Endodermal cell (in vitro differentiated cells): ENCODE results near the gene MKRN2. TPM values are rescaled to one million over a fixed set of nuclear protein-coding genes. Genes with fewer than 3 reads are reported as not detected.

ENCODE experiments used
- DNase-seq: peaks from one replicate; pipeline ENCODE4 v3.0.0-alpha.2; 2017
- H3K27ac ChIP-seq: 2 replicates; pipeline ENCODE4 v1.5.1; 2013; ENCODE audit warnings: mild to moderate bottlenecking, low read depth, low read length, moderate library complexity
- H3K27me3 ChIP-seq: 2 replicates; pipeline ENCODE4 v1.6.1; 2013; ENCODE audit warnings: mild to moderate bottlenecking, low read length, moderate library complexity; ENCODE audit not compliant: insufficient read depth, control insufficient read depth, poor library complexity, severe bottlenecking
- H3K36me3 ChIP-seq: 2 replicates; pipeline ENCODE4 v1.7.0; 2013; ENCODE audit warnings: mild to moderate bottlenecking, low read length, moderate library complexity; ENCODE audit not compliant: control insufficient read depth, insufficient read depth
- H3K4me1 ChIP-seq: one replicate; pipeline ENCODE4 v1.7.0; 2013; ENCODE audit warnings: low read length; ENCODE audit not compliant: control insufficient read depth, insufficient read depth
- H3K4me3 ChIP-seq: 2 replicates; pipeline ENCODE4 v1.5.1; 2013; ENCODE audit warnings: mild to moderate bottlenecking, low read length, moderate library complexity
- H3K9ac ChIP-seq: 2 replicates; pipeline ENCODE4 v1.6.1; 2013; ENCODE audit warnings: mild to moderate bottlenecking, low read length, moderate library complexity; ENCODE audit not compliant: poor library complexity, severe bottlenecking; ENCODE audit errors: extremely low read depth
- H3K9me3 ChIP-seq: 2 replicates; pipeline ENCODE4 v1.6.1; 2013; ENCODE audit warnings: mild to moderate bottlenecking, low read length, moderate library complexity; ENCODE audit not compliant: control insufficient read depth
- H3K27ac Mint-ChIP-seq: 2 replicates; pipeline ENCODE4 v1.8.0; 2020; ENCODE audit warnings: mixed read lengths
- H3K27me3 Mint-ChIP-seq: 2 replicates; pipeline ENCODE4 v1.8.0; 2021; ENCODE audit warnings: mild to moderate bottlenecking, mixed read lengths; ENCODE audit not compliant: insufficient read depth
- H3K36me3 Mint-ChIP-seq: 2 replicates; pipeline ENCODE4 v1.8.0; 2020; ENCODE audit warnings: low read depth, mixed read lengths
- H3K4me1 Mint-ChIP-seq: 2 replicates; pipeline ENCODE4 v1.8.0; 2020; ENCODE audit warnings: mixed read lengths
- H3K4me3 Mint-ChIP-seq: 2 replicates; pipeline ENCODE4 v1.8.0; 2020; ENCODE audit warnings: mild to moderate bottlenecking, moderate library complexity, mixed read lengths
- H3K9me3 Mint-ChIP-seq: 2 replicates; pipeline ENCODE4 v1.8.0; 2020; ENCODE audit warnings: mild to moderate bottlenecking, mixed read lengths
- CTCF ChIP-seq: fragments of 200-600 bp; sonication (generic); conservative IDR thresholded peaks from 2 replicates; pipeline ENCODE4 v1.5.0; 2021; ENCODE audit warnings: antibody characterized with exemption, mild to moderate bottlenecking
- WGBS, 2 experiments: methylation state at CpG; one replicate each; pipeline versions ENCODE4 v1.1.5 to v1.1.7; 2013; ENCODE audit warnings: missing lambda C conversion rate in 2 of 2, mixed read lengths in 1 of 2; ENCODE audit not compliant: insufficient coverage in 1 of 2, insufficient read length in 1 of 2; 5-methylcytosine and 5-hydroxymethylcytosine counted together
- total RNA-seq, 2 donors: library from RNA; stranded (reverse); fragmentation: NEBNext Ultra II Directional in 1 of 2; extraction: Animal tissue kit (Norgen Biotek cat#: 25700) in 1 of 2; gene quantifications; 2 replicates in 1 of 2; 3 replicates in 1 of 2; pipeline ENCODE4 v1.2.1, GENCODE V29; 2021

MKRN2 gene
- total RNA-seq, 2 donors from 2014 or later: 18.8 to 23.3 TPM

- peak overlapping the region; percentile 41 for H3K4me3 Mint-ChIP-seq
- WGBS, 2 experiments: 80 to 85% methylated on average over 6 to 11 of the region's 11 CpGs
- H3K9me3 Mint-ChIP-seq: no peaks in the 10 kb centered on the region
- Histone ChIP-seq H3K9ac (peak overlapping the region; percentile 28), H3K4me1 (peaks cover 9% of the 10 kb centered on the region), H3K9me3 (no peaks in the 10 kb centered on the region), H3K36me3 (no peaks in the 10 kb centered on the region), H3K27me3 (peaks cover under 1% of the 10 kb centered on the region), H3K27ac (no peak overlapping the region), H3K4me3 (peak overlapping the region; percentile 45)
- peak overlapping the region; percentile 79 for H3K27ac Mint-ChIP-seq
- TF ChIP-seq CTCF: no peak
- DNase-seq: no peak
- H3K27me3 Mint-ChIP-seq: no peaks in the 10 kb centered on the region
- H3K36me3 Mint-ChIP-seq: no peaks in the 10 kb centered on the region
- peaks cover 20% of the 10 kb centered on the region for H3K4me1 Mint-ChIP-seq
Measured at GRCh38 chr3:12544652-12545472, 12.0 kb upstream of the MKRN2 start.

- 60 to 73% methylated on average over 1 to 4 of the region's 4 CpGs for WGBS, 2 experiments
- H3K27me3 Mint-ChIP-seq: peaks cover 4% of the 10 kb centered on the region
- H3K27ac Mint-ChIP-seq: peak within 1 kb of the TSS; percentile 79
- H3K36me3 ChIP-seq: no peaks in the 10 kb centered on the region
- no peaks in the 10 kb centered on the region for H3K9me3 ChIP-seq
- peak; percentile 75 for DNase-seq
- H3K4me3 ChIP-seq: peak within 1 kb of the TSS; percentile 45
- no peak for TF ChIP-seq CTCF
- no peaks in the 10 kb centered on the region for H3K36me3 Mint-ChIP-seq
- H3K4me1 Mint-ChIP-seq: peaks cover 20% of the 10 kb centered on the region
- H3K27ac ChIP-seq: no peak within 1 kb of the TSS
- peak within 1 kb of the TSS; percentile 28 for H3K9ac ChIP-seq
- peaks cover 9% of the 10 kb centered on the region for H3K4me1 ChIP-seq
- peaks cover 6% of the 10 kb centered on the region for H3K27me3 ChIP-seq
- H3K9me3 Mint-ChIP-seq: no peaks in the 10 kb centered on the region
- H3K4me3 Mint-ChIP-seq: peak within 1 kb of the TSS; percentile 41
Measured at GRCh38 chr3:12545473-12545791, 11.5 kb upstream of the MKRN2 start, which contains the start of gene MKRN2OS. Gene MKRN2OS, minus strand, starts transcription at chr3:12545499. Its CDS starts 35 bp downstream, at chr3:12545464.

GRCh38 chr3:12549971-12550760 is 6.7 kb upstream of the MKRN2 start:
- Histone ChIP-seq H3K9me3 (no peaks in the 10 kb centered on the region), H3K4me3 (no peak overlapping the region), H3K9ac (no peak overlapping the region), H3K36me3 (no peaks in the 10 kb centered on the region), H3K27me3 (peaks cover 9% of the 10 kb centered on the region), H3K27ac (no peak overlapping the region), H3K4me1 (peaks cover 3% of the 10 kb centered on the region)
- H3K36me3 Mint-ChIP-seq: no peaks in the 10 kb centered on the region
- H3K27ac Mint-ChIP-seq: no peak overlapping the region
- peaks cover 13% of the 10 kb centered on the region for H3K27me3 Mint-ChIP-seq
- WGBS, 2 experiments: 82 to 85% methylated on average over 6 to 7 of the region's 7 CpGs
- H3K4me3 Mint-ChIP-seq: no peak overlapping the region
- no peaks in the 10 kb centered on the region for H3K9me3 Mint-ChIP-seq
- peaks cover 11% of the 10 kb centered on the region for H3K4me1 Mint-ChIP-seq
- no peak for DNase-seq
- TF ChIP-seq CTCF: no peak
